ENCODE measurements around the gene CNTNAP2.

The CNTNAP2 gene

DNA sequence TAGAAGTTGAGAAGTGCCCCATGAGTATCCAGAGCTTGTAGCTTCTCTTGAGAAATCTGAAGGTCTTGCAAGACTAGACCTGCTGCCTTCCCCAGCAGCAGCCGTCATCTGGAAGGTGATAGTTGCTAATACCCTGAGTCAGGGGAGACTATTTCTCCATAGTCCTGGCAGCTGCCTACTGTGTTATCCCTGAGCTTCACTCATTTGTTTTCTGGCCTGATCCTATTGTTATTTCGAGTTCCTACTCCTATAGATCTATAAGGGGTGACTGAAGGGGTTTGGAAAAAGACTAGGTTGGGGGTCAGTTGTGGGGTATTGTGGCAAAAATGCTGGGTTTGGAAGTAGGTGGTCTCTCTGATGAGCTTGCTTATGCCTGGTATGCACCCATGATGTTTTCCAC is 297.8 kb downstream of the CNTNAP2 start:
- no peak overlapping the region for H3K4me3 ChIP-seq (ENCODE audit: control insufficient read depth, low read depth, low read length)
- TF ChIP-seq, protein P1, sequence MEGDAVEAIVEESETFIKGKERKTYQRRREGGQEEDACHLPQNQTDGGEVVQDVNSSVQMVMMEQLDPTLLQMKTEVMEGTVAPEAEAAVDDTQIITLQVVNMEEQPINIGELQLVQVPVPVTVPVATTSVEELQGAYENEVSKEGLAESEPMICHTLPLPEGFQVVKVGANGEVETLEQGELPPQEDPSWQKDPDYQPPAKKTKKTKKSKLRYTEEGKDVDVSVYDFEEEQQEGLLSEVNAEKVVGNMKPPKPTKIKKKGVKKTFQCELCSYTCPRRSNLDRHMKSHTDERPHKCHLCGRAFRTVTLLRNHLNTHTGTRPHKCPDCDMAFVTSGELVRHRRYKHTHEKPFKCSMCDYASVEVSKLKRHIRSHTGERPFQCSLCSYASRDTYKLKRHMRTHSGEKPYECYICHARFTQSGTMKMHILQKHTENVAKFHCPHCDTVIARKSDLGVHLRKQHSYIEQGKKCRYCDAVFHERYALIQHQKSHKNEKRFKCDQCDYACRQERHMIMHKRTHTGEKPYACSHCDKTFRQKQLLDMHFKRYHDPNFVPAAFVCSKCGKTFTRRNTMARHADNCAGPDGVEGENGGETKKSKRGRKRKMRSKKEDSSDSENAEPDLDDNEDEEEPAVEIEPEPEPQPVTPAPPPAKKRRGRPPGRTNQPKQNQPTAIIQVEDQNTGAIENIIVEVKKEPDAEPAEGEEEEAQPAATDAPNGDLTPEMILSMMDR (conservative IDR thresholded peaks at IDR 0.05; ENCODE audit: control insufficient read depth, insufficient read depth, low read depth, low read length) = no peak
- no peak for DNase-seq (ENCODE audit: low read depth)

DNA sequence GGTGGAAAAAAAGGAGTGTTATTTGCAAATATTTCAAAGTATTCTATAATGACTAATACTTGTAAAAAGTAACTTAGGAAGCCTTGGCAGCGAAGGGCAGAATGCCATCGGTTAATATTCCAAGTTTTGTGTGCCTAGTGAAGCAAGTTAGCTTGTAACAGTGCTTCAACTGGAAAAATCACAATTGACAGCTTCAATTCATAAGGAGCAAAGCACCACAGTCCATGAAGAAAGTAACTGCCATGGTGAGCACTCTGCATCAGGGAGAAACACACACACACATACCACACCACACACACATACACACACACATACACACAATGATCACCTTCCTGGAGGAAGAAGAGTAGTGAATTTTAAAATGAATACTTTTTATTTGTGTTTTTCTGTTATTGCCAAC is 298.3 kb downstream of the CNTNAP2 start:
- TF ChIP-seq, protein P1 (conservative IDR thresholded peaks at IDR 0.05; ENCODE audit: control insufficient read depth, insufficient read depth, low read depth, low read length) = no peak
- DNase-seq (ENCODE audit: low read depth) = no peak
- H3K4me3 ChIP-seq (ENCODE audit: control insufficient read depth, low read depth, low read length) = no peak overlapping the region

DNA sequence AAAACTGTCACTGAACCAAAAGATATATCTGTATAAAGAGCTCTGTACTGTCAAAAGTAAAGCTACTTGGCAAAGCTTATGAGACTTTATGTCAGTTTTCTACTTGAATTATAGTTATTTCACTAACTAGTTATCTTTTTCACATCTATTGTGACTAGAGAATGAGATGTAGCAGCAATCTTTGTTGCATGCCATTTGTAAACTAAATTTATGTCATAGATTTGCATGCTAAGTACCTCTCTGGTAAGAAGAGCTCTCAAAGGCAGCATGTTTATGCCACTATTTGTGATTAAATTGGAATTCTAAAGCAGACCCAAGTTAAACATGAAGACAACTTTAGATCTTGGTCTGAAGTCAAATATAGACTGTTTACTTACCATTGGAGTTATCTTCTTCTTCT is 300.6 kb downstream of the CNTNAP2 start:
- TF ChIP-seq, protein P1 (conservative IDR thresholded peaks at IDR 0.05; ENCODE audit: control insufficient read depth, insufficient read depth, low read depth, low read length) = no peak
- no peak for DNase-seq (ENCODE audit: low read depth)
- no peak overlapping the region for H3K4me3 ChIP-seq (ENCODE audit: control insufficient read depth, low read depth, low read length)

DNA sequence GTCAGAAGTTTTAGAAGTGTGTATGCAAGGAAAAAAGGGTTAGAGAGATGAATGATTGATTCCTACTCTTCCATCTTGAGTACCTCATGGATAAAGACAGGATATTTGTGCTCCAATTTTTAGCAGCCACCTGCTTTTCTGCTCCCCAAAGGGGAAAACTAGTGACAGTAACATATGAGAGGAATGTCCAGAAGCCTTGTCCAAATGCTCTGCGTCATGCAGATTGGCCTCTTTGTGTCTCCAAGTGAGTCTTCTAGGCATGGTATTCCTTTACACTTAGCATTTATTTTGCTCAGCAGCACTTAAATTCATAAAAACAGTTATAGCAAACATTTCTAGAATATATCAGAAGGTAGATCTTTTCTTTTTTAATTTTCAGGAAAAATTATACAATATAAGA is 306.8 kb downstream of the CNTNAP2 start:
- no peak for DNase-seq (ENCODE audit: low read depth)
- TF ChIP-seq, protein P1 (conservative IDR thresholded peaks at IDR 0.05; ENCODE audit: control insufficient read depth, insufficient read depth, low read depth, low read length) = no peak
- no peak overlapping the region for H3K4me3 ChIP-seq (ENCODE audit: control insufficient read depth, low read depth, low read length)

DNA sequence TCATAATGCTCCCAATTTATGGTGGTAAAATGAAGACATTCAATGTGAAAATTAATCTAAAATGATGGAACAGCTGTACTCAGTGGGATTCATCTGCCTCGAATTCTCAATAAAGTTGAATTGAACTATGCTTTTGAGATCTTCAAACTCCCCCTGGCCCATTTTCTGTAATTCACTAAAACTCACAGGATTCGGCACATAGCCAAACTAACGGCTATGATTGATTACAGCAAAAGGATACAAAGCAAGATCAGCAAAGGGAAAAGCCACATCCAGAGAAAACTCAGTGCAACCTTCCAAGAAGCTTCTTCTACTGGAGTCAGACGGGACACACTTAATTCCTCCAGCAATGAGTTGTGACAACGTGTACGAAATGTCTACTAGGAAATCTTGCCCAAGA is 307.5 kb downstream of the CNTNAP2 start:
- no peak overlapping the region for H3K4me3 ChIP-seq (ENCODE audit: control insufficient read depth, low read depth, low read length)
- TF ChIP-seq, protein P1 (conservative IDR thresholded peaks at IDR 0.05; ENCODE audit: control insufficient read depth, insufficient read depth, low read depth, low read length) = no peak
- DNase-seq (ENCODE audit: low read depth) = no peak

DNA sequence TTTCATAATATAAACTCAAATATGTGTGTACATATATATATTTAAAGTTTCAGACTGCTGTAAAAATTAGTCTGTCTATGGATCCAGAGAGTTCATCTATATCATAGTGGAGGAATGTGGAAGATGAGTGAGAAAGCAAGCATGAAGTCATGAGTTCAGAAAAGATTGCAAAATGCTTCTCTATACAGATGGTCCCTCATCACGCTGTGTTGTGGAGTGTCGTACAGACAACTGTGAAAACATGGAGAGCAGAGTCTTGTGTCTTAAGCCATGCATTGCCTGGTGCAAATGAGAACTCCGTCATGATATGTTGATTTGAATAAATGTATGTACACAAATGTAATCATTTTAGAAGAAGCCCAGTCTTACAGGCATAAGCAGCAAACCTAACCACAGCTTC is 316.9 kb downstream of the CNTNAP2 start:
- no peak overlapping the region for H3K4me3 ChIP-seq (ENCODE audit: control insufficient read depth, low read depth, low read length)
- DNase-seq (ENCODE audit: low read depth) = no peak
- TF ChIP-seq, protein P1 (conservative IDR thresholded peaks at IDR 0.05; ENCODE audit: control insufficient read depth, insufficient read depth, low read depth, low read length) = no peak

DNA sequence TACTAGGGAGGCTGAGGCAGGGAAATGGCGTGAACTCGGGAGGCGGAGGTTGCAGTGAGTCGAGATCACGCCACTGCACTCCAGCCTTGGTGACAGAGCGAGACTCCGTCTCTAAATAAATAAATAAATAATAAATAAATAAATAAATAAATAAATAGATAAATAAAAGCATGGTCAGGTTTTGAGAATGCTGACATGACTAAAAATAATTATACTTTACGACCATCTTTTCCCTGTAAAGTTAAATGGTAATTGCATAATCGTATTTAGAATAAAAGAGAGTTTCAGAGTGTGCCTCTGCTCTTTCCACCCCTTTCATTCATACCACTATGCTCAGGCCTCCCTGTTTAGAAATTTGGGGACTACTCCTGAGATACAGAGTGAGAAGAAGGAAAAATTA is 326.5 kb downstream of the CNTNAP2 start:
- DNase-seq (ENCODE audit: low read depth) = no peak
- H3K4me3 ChIP-seq (ENCODE audit: control insufficient read depth, low read depth, low read length) = no peak overlapping the region

More for the DNA sequence above, 326.5 kb downstream of the CNTNAP2 start:
- TF ChIP-seq, protein P1 (conservative IDR thresholded peaks at IDR 0.05; ENCODE audit: control insufficient read depth, insufficient read depth, low read depth, low read length) = no peak

All from fibroblast of mammary gland (primary cell).